Right lobe of liver (tissue), 5 donors: Measurements from ENCODE around the gene HNRNPU. TPM values are rescaled to one million over a fixed set of nuclear protein-coding genes. Genes with fewer than 3 reads are reported as not detected.

Experiments used
- total RNA-seq, 6 experiments: library from RNA; depleted of rRNA in 2 of 6; stranded (reverse); fragments of >200 nt in 2 of 6; fragmentation: NEBNext Ultra II Directional in 3 of 6; extraction: Animal tissue kit (Norgen Biotek cat#: 25700) in 3 of 6; gene quantifications; one replicate each; pipeline versions ENCODE4 v1.1.0 to v1.2.4, GENCODE V29; 2016 to 2023
- donor health status: DM: no; HTN: no; CAD: no.
- donor health status: DM: no; HTN: no; CAD: no.
- donor health status: DM: no; HTN: yes; CAD: no.
- donor health status: DM: no; HTN: yes; CAD: no.

The HNRNPU gene
- total RNA-seq, 6 experiments from 2014 or later: 73.3 to 183 (median 121) TPM

Other genes starting within 250 kb of the HNRNPU start
- 10 to 100 TPM in 3 of 6 experiments, 1 to 10 TPM in 3; 7.0 to 14.2 (median 9.9) TPM for gene DESI2, start 211.4 kb downstream of the HNRNPU start, total RNA-seq
- 10 to 100 TPM; 16.8 to 28.5 (median 19.6) TPM for gene COX20, start 28.9 kb downstream of the HNRNPU start, total RNA-seq